Activated B cell treated with CpG ODN at 0.5 μM for 24 hours (primary cell): Measurements from ENCODE around the gene CADM3. TPM values are rescaled to one million over a fixed set of nuclear protein-coding genes. Genes with fewer than 3 reads are reported as not detected.

Experiments used
- ATAC-seq: fragments of 200-7000 bp; cut with Tn5 transposase; one replicate; pipeline ENCODE4 v1.10.0; 2021; ENCODE audit warnings: low read depth, mild to moderate bottlenecking, moderate library complexity
- CTCF ChIA-PET: fragments of 350-600 bp; sonication (Branson Sonifier 250); formaldehyde crosslinking; loops from one replicate; lab custom pipeline; 2021; ENCODE audit warnings: antibody characterized with exemption; lab: Charles Lee
- POLR2A ChIA-PET: fragments of 350-600 bp; sonication (Branson Sonifier 250); formaldehyde crosslinking; loops from one replicate; lab custom pipeline; 2021; ENCODE audit warnings: antibody characterized with exemption; lab: Charles Lee
- DNase-seq: peaks from one replicate; pipeline ENCODE4 v3.0.0; 2022
- H3K27ac Mint-ChIP-seq: one replicate; pipeline ENCODE4 v1.8.0; 2020; ENCODE audit warnings: mixed read lengths
- H3K27me3 Mint-ChIP-seq: one replicate; pipeline ENCODE4 v1.8.0; 2021; ENCODE audit warnings: mixed read lengths
- H3K36me3 Mint-ChIP-seq: one replicate; pipeline ENCODE4 v1.8.0; 2021; ENCODE audit warnings: low read depth, mixed read lengths
- H3K4me1 Mint-ChIP-seq: one replicate; pipeline ENCODE4 v1.8.0; 2021; ENCODE audit warnings: mixed read lengths
- H3K4me3 Mint-ChIP-seq: one replicate; pipeline ENCODE4 v1.8.0; 2020; ENCODE audit warnings: mild to moderate bottlenecking, mixed read lengths
- H3K9me3 Mint-ChIP-seq: one replicate; pipeline ENCODE4 v1.8.0; 2020; ENCODE audit warnings: mixed read lengths
- intact Hi-C: fragments of 100-400 bp; cut with micrococcal nuclease; formaldehyde crosslinking; loops from one replicate; pipeline ENCODE4 v1.15.1; 2024
- total RNA-seq: library from RNA; stranded (reverse); gene quantifications from 2 replicates; pipeline ENCODE4 v1.2.3, GENCODE V29; 2022
- TF ChIP-seq, protein P1 (sequence below): fragments of 200-600 bp; IDR thresholded peaks from one replicate; pipeline ENCODE4 v1.8.0; 2022; ENCODE audit warnings: antibody characterized with exemption, mild to moderate bottlenecking

Gene CADM3
- total RNA-seq, 1 donor from 2014 or later, result 0.84 TPM

DNA sequence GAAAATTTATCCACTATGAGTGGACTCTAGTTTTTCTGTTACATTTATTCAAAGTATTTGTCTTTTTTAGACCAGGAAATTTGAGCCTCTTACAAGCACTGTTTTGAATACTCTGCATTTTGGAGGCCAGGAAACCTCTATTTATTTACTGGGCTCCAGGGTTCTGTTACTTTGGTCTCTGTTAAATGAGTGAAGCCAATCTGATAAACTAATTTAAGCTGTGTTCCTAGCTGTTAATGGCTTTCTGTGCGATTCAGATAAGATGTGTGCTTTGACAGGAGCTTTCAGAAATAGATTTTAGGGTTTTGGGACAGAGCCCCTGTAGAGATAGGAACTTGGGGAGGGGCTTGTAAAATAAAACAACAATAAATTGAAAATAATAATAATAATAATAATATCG is 57.1 kb downstream of the CADM3 start:
- ChIA-PET CTCF (no interaction called here), POLR2A (no interaction called here)
- TF ChIP-seq, protein P1, sequence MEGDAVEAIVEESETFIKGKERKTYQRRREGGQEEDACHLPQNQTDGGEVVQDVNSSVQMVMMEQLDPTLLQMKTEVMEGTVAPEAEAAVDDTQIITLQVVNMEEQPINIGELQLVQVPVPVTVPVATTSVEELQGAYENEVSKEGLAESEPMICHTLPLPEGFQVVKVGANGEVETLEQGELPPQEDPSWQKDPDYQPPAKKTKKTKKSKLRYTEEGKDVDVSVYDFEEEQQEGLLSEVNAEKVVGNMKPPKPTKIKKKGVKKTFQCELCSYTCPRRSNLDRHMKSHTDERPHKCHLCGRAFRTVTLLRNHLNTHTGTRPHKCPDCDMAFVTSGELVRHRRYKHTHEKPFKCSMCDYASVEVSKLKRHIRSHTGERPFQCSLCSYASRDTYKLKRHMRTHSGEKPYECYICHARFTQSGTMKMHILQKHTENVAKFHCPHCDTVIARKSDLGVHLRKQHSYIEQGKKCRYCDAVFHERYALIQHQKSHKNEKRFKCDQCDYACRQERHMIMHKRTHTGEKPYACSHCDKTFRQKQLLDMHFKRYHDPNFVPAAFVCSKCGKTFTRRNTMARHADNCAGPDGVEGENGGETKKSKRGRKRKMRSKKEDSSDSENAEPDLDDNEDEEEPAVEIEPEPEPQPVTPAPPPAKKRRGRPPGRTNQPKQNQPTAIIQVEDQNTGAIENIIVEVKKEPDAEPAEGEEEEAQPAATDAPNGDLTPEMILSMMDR, result no peak
- Mint-ChIP-seq H3K27me3 (peaks cover 17% of the 10 kb centered on the region), H3K4me3 (no peak overlapping the region), H3K27ac (no peak overlapping the region), H3K9me3 (no peaks in the 10 kb centered on the region), H3K4me1 (no peaks in the 10 kb centered on the region), H3K36me3 (no peaks in the 10 kb centered on the region)
- ATAC-seq (no peak), DNase-seq (no peak)
- intact Hi-C loops, result no loop called here

DNA sequence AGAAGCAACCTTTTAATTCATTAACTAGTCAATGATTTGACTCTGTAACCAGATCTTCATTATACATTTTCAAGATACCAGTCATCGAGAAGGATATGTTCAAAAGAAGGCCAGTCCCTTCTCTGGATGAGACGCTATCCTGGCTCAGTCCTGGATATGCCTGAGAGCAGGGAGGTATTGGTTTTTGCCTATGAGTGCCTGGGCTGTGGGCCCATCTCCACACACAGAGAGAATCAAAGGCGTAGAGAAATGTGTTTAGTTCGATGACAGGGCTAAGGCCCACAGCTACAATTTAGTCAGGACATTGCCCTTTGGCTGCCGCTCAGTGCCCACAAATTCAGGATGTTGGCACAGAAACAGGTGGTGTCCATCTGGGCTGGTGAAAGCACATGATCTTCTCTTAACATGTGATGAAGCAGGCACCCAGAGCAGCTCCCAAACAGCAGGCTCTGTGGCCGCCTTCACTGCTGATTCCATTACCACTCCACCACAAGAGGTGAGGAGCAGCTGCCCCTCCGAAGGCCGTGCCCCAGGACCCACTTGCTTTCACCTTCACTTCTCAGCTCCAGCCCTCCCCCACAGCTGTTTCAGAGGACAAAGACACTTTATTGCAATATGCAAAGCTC is 58.0 kb downstream of the CADM3 start:
- no peak overlapping the region for H3K4me3 Mint-ChIP-seq
- intact Hi-C loops, result no loop called here
- TF ChIP-seq, protein P1, result no peak
- no peak overlapping the region for H3K27ac Mint-ChIP-seq
- ChIA-PET POLR2A (no interaction called here), CTCF (interaction anchor here (1.2 kb wide), 1 partner anchor 15 kb away, joined by 3 read pairs; no protein-coding TSS in a partner anchor)
- no peaks in the 10 kb centered on the region for H3K36me3 Mint-ChIP-seq
- peaks cover 15% of the 10 kb centered on the region for H3K27me3 Mint-ChIP-seq
- ATAC-seq, result no peak
- H3K9me3 Mint-ChIP-seq, result no peaks in the 10 kb centered on the region
- no peaks in the 10 kb centered on the region for H3K4me1 Mint-ChIP-seq
- no peak for DNase-seq

DNA sequence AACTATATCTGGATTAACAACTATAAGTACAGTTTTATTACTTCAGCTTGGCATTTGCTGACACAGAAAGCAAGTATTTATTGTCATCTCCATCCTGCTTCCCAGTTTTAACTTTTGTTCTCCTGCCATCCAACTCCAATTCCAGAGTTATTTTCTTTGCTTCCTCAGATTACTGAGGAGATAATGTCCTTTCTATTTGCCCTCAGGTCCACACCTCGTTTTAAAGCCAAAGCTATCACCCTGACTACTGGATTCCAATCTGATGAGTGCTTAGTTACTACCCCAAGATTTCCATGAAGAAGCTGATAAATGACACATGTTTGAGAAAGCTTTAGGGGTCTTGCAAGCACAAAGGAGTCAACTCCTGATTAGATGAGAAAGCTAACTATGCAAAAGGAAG is 58.5 kb downstream of the CADM3 start:
- intact Hi-C loops, result no loop called here
- Mint-ChIP-seq H3K4me1 (no peaks in the 10 kb centered on the region), H3K27ac (no peak overlapping the region), H3K27me3 (peaks cover 16% of the 10 kb centered on the region), H3K36me3 (no peaks in the 10 kb centered on the region), H3K9me3 (no peaks in the 10 kb centered on the region), H3K4me3 (no peak overlapping the region)
- DNase-seq (no peak), ATAC-seq (no peak)
- TF ChIP-seq, protein P1, result no peak
- POLR2A ChIA-PET, result no interaction called here
- CTCF ChIA-PET, result interaction anchor here (1.2 kb wide), 1 partner anchor 15 kb away, joined by 3 read pairs; no protein-coding TSS in a partner anchor

DNA sequence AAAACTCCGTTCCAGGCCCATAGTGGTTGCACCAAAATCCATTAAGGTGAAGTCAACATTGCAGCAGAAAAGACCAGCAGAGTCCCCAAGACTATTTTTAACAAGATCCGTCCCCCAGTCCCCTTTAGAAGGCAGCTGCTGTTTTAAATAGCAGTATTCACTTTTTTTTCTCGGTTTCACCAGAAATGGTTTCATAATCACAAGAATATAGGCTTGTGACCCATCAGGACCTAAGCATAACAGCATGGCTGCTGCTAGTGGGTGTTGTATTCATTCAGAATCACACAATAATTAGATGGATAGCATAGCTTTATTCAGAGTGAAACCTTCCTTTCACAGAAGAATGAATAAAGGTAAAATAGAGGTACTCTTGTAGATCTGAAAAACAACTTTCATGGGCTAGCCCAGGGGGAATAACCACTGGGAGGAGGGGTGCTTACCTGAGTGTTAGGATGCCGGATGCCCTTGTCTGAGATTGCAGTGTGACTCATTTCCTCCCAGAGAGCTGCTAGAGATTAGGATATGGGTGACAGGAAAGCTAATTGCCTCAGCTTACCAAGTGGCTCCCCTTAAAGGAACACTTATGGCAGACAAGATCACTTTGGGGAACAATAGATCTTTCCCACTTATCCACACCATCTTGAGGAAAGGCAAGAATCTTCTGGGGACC is 68.3 kb downstream of the CADM3 start:
- H3K9me3 Mint-ChIP-seq, result peaks cover 9% of the 10 kb centered on the region
- DNase-seq, result no peak
- TF ChIP-seq, protein P1, result no peak
- intact Hi-C loops, result no loop called here
- H3K27me3 Mint-ChIP-seq, result peaks cover 5% of the 10 kb centered on the region
- ChIA-PET POLR2A (no interaction called here), CTCF (no interaction called here)
- no peak overlapping the region for H3K4me3 Mint-ChIP-seq
- no peak for ATAC-seq
- no peak overlapping the region for H3K27ac Mint-ChIP-seq
- no peaks in the 10 kb centered on the region for H3K4me1 Mint-ChIP-seq
- no peaks in the 10 kb centered on the region for H3K36me3 Mint-ChIP-seq

DNA sequence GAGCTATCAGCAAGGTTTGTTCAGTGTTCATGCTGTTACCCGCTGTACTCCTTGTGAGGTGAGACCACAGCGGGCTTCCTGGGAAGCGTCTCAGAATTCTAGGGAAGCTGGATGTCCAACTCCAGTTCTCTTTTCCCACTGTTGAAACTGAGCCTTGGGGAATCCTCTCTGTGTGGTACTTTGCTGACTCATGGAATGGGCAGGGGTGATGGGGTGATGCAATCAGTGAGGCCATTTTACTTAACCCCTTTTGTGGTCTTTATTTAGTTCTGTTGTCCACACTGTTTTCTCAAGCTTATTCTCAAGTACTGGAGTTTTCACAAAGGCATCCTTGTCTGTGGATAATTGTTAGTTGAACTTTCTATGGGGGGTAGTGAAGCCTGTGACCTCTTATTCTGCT is 75.9 kb downstream of the CADM3 start:
- H3K4me1 Mint-ChIP-seq, result no peaks in the 10 kb centered on the region
- TF ChIP-seq, protein P1, result no peak
- no peak overlapping the region for H3K4me3 Mint-ChIP-seq
- H3K9me3 Mint-ChIP-seq, result peaks cover 14% of the 10 kb centered on the region
- H3K27me3 Mint-ChIP-seq, result peaks cover 35% of the 10 kb centered on the region
- POLR2A ChIA-PET, result no interaction called here
- CTCF ChIA-PET, result no interaction called here
- DNase-seq (no peak), ATAC-seq (no peak)
- H3K27ac Mint-ChIP-seq, result no peak overlapping the region
- no peaks in the 10 kb centered on the region for H3K36me3 Mint-ChIP-seq
- intact Hi-C loops, result no loop called here
